ENCODE measurements around the gene ZNF142.

GRCh38 chr2:218664653-218665052, 5.2 kb upstream of the ZNF142 start:
- no peak for TF ChIP-seq GATA3 (IDR thresholded peaks at IDR 0.05; ENCODE audit: low read depth, low read length)
- TF ChIP-seq GATA2 (IDR thresholded peaks at IDR 0.05; ENCODE audit: low read depth, low read length) = no peak
